NCI-H2227 treated with DMSO at 0.1 percent for 48 hours (cell line): ENCODE results near the gene PEX3.
"Not testable (repeated sequence)": the region's sequence is repeated elsewhere in the genome, so short reads cannot be mapped to it uniquely, and the experiment has no call there.

Experiments
- DNase-seq: peaks from one replicate; lab custom pipeline; 2025; lab: John Stamatoyannopoulos, UW

Gene PEX3

DNA sequence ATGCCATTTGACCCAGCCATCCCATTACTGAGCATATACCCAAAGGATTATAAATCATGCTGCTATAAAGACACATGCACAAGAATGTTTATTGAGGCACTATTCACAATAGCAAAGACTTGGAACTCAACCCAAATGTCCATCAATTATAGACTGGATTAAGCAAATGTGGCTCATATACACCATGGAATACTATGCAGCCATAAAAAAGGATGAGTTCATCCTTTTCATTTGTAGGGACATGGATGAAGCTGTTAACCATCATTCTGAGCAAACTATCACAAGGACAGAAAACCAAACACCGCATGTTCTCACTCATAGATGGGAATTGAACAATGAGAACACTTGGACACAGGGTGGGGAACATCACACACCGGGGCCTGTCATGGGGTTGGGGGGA is 2.7 kb upstream of the PEX3 start:
- DNase-seq, result not testable (repeated sequence)

GRCh38 chr6:143449082-143449713 is 1.4 kb upstream of the PEX3 start:
- DNase-seq, result no peak

GRCh38 chr6:143449714-143450452 is 722 bp upstream of the PEX3 start:
- DNase-seq, result no peak

- no peak for DNase-seq
Measured at GRCh38 chr6:143451531-143451930, 926 bp downstream of the PEX3 start.

DNA sequence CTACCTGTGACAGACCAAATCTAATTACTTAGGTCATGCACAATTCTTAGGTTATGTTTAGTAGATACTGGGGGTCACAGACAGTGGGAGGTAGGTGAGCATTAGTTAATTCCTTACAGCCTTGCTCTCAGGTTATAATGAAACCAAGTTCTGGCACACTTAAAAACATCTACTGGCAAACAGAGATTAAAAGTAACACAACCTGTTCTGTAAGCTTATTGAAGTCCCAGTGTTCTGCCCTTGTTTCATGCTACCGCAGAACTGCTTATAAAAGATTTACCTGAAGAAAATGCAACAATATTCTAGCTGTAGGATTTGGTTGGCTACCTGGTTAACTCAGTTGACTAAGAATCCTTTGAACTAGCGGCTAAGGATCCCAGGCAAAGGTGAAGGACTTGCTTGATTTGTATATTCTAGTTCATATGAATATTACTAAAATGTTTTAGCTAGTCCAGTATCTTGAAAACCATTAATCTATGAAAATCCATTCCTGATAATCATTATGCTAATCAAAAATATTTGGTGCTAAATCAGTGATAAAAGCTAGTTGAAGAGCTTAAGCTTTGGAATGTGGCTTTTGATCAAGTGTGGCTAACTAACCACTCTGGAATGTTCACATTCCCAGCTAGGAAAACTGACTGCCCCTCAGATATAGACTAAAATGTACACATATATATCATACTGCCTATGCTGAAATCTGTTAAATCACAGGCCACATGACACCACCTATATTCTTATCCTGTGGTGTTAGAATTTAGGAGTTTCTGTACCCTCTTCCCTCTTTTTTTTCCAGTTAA is 7.2 kb downstream of the PEX3 start:
- DNase-seq, result no peak

DNA sequence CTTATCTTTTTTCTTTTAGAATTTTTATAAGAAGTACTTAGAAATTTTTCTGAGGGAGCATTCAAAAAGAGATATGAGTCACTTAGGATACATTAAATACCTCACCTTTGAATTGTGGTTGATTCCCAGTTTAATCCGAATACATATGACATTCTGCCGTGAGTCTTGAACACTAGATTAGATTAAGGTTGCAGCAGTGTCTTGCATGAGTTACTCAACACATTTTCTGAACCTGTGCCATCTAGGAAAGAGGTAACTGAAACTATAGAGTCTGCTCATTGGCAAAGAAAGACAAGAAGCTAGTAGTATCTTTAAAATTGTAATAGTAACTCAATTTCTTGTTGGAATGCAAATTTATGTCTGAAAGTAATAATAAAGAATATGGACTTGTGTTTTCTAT is 14.9 kb downstream of the PEX3 start:
- DNase-seq, result no peak

DNA sequence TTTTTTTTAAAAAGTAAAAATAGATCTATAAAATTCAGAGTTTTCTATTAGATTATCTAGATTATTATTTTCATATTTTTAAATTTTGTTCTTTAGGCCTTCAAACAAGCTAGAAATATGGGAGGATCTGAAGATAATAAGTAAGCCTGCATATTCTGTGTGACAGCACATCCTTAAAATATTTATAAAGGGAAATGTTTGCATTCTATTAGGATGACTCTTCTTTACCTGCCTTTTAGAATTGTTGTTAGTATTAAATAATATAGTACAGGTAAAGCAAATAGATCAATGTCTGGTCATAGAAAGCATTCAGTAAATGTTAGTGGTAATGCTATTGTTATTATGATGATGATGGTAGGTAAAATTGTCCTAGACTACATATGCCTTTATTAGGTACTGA is 17.4 kb downstream of the PEX3 start:
- no peak for DNase-seq

DNA sequence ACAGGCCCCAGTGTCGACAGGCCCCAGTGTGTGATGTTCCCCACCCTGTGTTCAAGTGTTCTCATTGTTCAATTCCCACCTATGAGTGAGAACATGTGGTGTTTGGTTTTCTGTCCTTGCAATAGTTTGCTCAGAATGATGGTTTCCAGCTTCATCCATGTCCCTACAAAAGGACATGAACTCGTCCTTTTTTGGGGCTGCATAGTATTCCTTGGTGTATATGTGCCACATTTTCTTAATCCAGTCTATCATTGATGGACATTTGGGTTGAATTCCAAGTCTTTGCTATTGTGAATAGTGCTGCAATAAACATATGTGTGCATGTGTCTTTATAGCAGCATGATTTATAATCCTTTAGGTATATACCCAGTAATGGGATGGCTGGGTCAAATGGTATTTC is 18.2 kb downstream of the PEX3 start:
- DNase-seq, result not testable (repeated sequence)

GRCh38 chr6:143471822-143472221 is 21.2 kb downstream of the PEX3 start:
- no peak for DNase-seq

GRCh38 chr6:143476545-143476944 is 25.9 kb downstream of the PEX3 start:
- no peak for DNase-seq

DNA sequence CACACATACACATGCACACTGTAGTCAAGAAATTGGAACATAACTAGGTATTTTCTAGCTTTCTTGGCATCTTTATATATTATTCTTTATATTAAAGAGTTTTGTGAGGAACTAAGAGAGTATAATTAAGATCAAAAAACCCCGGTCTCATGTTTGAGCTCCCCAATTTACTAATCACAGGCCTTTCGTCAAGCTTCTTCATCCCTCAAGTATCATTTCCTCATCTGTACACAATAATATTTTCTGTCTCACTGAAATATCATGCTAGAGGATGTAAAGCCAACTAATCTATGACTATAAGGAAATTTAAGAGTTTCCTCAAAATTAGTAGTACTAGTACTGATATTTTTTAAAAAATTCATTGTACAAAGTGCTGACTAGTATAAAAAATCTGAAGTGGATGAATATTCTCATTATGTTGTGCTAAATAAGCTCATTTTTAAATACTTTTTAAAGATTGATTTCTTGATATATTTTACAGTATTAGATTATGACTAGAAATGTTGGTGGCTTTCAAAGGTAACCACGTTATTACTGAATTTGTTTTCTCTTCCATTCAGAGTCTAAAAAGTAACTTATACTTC is 28.0 kb downstream of the PEX3 start:
- DNase-seq, result no peak

DNA sequence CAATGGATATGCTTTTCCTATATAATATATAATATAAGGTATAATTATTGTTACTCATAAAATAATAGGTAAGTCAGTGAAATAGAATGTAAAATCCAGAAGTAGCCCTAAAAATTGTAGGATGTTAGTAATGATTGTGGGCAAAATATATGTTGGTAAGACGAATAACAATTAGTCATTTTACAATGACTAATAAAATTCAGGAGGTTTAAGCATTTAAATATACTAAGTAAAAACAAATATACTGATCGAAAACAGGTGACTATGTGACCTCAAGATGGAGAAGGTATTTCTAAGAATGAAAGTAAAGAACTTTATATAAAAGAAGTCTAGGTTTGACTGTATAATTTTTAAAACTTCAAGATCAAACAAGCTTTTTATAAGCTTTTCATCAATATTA is 32.0 kb downstream of the PEX3 start:
- no peak for DNase-seq

GRCh38 chr6:143485967-143486366 is 35.4 kb downstream of the PEX3 start:
- DNase-seq, result no peak

DNA sequence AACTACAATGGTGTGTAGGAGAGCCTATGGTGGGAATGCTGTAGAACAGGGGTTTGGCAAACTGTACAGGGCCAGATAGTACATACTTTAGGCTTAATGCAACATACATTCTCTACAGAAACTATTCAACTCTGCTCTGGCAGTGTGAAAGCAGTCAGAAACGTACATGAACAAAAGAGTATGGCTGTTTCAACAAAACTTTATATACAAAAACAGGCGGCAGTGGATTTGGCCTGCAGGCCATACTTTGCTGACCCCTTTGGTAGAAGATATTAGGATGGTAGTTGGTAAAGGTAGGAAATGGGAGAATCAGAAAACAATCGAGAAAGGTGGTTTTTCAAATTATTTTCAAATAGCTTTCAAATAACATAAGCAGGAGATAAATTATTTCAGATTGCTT is 36.1 kb downstream of the PEX3 start:
- DNase-seq, result no peak

- no peak for DNase-seq
Measured at GRCh38 chr6:143490244-143490643, 39.6 kb downstream of the PEX3 start.

- DNase-seq, result no peak
Measured at GRCh38 chr6:143490775-143491174, 40.2 kb downstream of the PEX3 start.

DNA sequence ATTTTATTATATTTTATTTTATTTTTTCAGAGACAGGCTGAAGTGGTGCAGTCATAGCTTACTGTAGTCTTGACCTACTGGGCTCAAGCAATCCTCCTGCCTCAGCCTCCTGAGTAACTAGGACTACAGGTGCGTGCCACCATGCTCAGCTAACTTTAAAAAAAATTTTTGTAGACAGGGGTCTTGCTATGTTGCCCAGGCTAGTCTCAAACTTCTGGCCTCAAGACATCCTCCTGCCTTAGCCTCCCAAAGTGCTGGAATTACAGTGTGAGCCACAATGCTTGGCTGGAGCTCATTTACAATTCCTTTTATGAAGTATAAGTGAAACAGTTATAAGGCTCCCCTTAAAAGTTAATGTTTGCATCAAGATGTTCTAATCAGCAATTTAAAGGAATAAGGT is 46.4 kb downstream of the PEX3 start:
- DNase-seq, result no peak

GRCh38 chr6:143498428-143498827 is 47.8 kb downstream of the PEX3 start:
- DNase-seq, result no peak

- DNase-seq, result no peak
Measured at GRCh38 chr6:143501851-143502250, 51.2 kb downstream of the PEX3 start.

- no peak for DNase-seq
Measured at GRCh38 chr6:143504369-143504768, 53.8 kb downstream of the PEX3 start.

DNA sequence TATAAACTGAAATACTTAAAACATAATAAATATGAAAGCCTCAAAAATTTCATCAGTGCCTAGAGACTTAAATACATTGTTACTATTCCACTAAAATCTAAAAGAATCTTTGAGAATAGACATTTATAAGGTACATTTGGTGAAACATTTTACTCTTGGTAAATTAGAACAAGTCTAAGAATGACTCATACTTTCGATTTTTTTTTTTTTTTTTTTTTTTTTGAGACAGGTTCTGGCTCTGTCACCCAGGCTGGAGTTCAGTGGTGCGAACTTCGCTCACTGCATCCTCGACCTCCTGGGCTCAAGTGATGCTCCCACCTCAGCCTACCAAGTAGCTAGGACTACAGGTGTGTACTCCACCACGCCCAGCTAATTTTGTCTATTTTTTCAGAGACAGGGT is 54.5 kb downstream of the PEX3 start:
- DNase-seq, result no peak

DNA sequence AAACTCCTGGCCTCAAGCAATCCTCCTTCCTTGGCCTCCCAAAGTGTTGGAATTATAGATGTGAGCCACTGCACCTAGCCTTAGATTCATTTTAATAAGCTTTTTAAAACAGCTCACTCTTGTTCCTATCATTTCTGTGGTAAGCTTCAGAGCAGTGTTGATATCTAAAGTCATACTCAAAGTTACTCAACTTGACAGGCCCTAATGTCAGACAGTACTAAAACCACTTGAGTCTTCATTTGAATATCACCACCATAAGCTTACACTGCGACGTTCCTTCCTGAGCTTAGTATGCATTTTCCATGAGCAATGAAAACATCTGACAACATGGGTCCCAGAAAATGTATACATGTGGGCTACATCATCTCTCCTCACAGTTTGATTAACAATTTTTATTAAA is 54.9 kb downstream of the PEX3 start:
- no peak for DNase-seq

DNA sequence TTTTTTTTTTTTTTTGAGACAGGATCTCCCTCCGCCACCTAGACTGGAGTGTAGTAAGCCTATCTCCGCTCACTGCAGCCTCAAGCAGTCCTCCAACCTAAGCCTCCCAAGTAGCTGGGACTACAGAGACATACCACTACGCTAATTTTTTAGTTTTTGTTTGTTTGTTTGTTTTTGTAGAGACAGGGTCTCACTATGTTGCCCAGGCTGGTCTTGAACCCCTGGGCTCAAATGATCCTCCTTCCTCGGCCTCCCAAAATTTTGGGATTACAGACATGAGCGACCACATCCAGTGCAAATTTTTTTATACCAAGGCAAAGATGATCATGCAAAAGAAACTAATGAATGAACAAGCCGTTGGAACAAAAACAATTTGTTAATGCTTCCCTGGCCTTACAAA is 55.6 kb downstream of the PEX3 start:
- DNase-seq, result no peak
